ENCODE results near the gene CNDP1. TPM values are rescaled to one million over a fixed set of nuclear protein-coding genes. Genes with fewer than 3 reads are reported as not detected.

The CNDP1 gene
- total RNA-seq, 1 donor from 2014 or later, result 0.48 TPM

DNA sequence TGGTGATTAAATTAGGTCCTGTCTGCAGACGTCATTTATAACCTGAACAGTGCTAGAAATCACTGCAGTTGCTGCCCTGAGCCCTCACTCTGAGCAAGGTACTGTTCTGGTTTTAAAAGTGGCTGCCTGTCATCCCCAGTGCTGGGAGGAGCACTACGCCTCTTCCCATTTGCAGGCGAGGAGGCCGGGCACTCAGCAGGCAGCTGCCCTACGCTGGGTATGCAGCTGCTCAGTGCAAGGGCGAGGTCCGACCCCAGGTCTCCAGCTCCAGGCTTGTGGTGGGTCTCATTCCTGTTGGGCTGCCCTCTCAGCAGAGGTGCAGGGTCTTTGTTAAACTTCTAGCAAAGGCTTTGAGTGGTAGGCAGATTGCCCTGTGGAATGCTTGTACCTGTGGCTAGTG lies 22.5 kb upstream of the CNDP1 start:
- TF ChIP-seq, protein P1, sequence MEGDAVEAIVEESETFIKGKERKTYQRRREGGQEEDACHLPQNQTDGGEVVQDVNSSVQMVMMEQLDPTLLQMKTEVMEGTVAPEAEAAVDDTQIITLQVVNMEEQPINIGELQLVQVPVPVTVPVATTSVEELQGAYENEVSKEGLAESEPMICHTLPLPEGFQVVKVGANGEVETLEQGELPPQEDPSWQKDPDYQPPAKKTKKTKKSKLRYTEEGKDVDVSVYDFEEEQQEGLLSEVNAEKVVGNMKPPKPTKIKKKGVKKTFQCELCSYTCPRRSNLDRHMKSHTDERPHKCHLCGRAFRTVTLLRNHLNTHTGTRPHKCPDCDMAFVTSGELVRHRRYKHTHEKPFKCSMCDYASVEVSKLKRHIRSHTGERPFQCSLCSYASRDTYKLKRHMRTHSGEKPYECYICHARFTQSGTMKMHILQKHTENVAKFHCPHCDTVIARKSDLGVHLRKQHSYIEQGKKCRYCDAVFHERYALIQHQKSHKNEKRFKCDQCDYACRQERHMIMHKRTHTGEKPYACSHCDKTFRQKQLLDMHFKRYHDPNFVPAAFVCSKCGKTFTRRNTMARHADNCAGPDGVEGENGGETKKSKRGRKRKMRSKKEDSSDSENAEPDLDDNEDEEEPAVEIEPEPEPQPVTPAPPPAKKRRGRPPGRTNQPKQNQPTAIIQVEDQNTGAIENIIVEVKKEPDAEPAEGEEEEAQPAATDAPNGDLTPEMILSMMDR (conservative IDR thresholded peaks at IDR 0.05), result no peak
- Mint-ChIP-seq H3K27me3 (no peaks in the 10 kb centered on the region), H3K27ac (no peak overlapping the region), H3K4me3 (no peak overlapping the region), H3K4me1 (ENCODE audit: unreplicated experiment) (no peaks in the 10 kb centered on the region), H3K9me3 (no peaks in the 10 kb centered on the region), H3K36me3 (peaks cover 29% of the 10 kb centered on the region)
- peak; percentile 39 for DNase-seq (ENCODE audit: extremely low spot score, unreplicated experiment)

DNA sequence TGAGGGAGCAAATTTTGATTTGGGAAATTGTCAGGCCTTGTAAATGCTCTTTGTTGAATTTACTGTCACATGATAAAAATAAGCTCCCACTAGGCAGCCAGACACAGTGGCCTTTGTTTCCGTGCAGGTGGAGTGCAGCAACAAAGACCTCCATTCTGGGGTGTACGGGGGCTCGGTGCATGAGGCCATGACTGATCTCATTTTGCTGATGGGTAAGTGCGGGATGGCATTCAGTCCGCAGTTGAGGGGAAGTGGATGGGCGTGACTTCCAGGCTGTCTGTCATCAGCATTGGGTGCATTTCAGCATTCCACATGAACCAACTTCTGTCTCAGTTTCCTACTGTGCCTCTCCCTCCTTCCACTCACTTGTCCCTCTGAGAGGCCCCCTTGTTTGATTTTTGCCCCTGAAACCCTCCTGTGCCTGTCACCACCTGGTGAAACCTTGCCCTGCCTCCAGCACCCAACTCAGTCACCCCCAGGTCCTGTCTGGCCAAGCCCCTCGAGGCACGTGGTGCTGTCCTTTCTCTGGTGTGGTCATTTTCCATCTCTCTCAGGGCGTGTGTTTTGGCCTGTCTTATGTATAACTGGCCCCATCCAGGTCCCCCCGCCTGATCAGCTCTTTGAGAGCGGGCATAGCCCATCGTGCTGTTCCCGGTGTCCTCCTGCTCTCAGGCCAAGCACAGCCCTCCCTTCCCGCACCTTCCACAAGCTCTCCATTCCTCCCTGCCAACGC lies 21.8 kb upstream of the CNDP1 start:
- TF ChIP-seq, protein P1 (conservative IDR thresholded peaks at IDR 0.05), result no peak
- no peak overlapping the region for H3K27ac Mint-ChIP-seq
- H3K36me3 Mint-ChIP-seq, result peaks cover 26% of the 10 kb centered on the region
- peak; percentile 60 for DNase-seq (ENCODE audit: extremely low spot score, unreplicated experiment)
- H3K4me3 Mint-ChIP-seq, result no peak overlapping the region
- H3K27me3 Mint-ChIP-seq, result no peaks in the 10 kb centered on the region
- H3K9me3 Mint-ChIP-seq, result no peaks in the 10 kb centered on the region
- peaks cover 3% of the 10 kb centered on the region for H3K4me1 Mint-ChIP-seq (ENCODE audit: unreplicated experiment)

DNA sequence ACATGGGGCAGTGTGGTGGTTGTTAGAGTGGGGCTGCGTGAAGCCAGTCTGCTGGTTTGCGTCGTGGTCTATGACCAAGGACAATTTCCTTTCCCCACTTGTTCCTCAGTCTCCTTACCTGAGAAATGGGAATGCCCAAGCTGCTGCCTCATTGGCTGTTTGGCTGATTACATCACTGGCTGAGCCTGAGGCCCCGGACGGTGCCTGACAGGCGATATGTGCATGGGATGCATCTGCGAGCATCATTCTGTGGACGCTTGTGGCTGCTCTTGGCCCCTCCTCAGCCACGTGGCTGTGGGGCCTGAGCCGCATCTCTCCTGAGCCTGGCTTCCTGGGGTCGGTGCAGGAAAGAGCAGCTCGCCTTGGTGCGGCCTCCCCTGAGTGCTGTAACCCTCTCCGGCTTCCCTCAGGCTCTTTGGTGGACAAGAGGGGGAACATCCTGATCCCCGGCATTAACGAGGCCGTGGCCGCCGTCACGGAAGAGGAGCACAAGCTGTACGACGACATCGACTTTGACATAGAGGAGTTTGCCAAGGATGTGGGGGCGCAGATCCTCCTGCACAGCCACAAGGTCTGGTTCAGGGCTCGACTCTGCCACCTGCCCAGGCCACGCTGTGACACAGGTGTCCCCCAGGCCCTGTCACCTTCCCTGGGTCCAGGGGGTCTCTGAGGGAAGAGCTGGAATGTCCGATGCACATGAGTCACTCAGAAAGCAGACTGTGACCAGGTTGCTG lies 21.0 kb upstream of the CNDP1 start:
- no peaks in the 10 kb centered on the region for H3K27me3 Mint-ChIP-seq
- H3K9me3 Mint-ChIP-seq, result no peaks in the 10 kb centered on the region
- DNase-seq (ENCODE audit: extremely low spot score, unreplicated experiment), result peak; percentile 43
- H3K4me1 Mint-ChIP-seq (ENCODE audit: unreplicated experiment), result peaks cover 5% of the 10 kb centered on the region
- H3K27ac Mint-ChIP-seq, result no peak overlapping the region
- H3K36me3 Mint-ChIP-seq, result peaks cover 25% of the 10 kb centered on the region
- TF ChIP-seq, protein P1 (conservative IDR thresholded peaks at IDR 0.05), result no peak
- no peak overlapping the region for H3K4me3 Mint-ChIP-seq

DNA sequence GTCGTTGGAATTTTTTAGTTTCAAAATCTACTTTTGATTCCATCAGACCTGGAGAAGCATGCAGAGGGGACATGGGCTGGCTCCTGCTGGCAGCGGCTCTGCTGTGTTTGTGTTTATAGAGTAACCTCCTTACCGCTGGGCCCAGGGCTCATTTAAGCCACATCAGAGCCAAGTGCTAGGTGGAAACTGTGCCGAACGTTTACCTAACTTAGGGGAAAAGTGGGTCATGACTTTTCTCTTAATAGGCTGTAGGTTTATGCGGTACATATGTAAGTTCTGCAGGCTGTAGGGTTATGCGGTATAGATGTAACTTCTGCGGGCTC lies 20.5 kb upstream of the CNDP1 start:
- Mint-ChIP-seq H3K4me1 (ENCODE audit: unreplicated experiment) (peaks cover 5% of the 10 kb centered on the region), H3K4me3 (no peak overlapping the region), H3K36me3 (peaks cover 31% of the 10 kb centered on the region), H3K27me3 (no peaks in the 10 kb centered on the region), H3K27ac (no peak overlapping the region), H3K9me3 (no peaks in the 10 kb centered on the region)
- DNase-seq (ENCODE audit: extremely low spot score, unreplicated experiment), result no peak
- TF ChIP-seq, protein P1 (conservative IDR thresholded peaks at IDR 0.05), result no peak

DNA sequence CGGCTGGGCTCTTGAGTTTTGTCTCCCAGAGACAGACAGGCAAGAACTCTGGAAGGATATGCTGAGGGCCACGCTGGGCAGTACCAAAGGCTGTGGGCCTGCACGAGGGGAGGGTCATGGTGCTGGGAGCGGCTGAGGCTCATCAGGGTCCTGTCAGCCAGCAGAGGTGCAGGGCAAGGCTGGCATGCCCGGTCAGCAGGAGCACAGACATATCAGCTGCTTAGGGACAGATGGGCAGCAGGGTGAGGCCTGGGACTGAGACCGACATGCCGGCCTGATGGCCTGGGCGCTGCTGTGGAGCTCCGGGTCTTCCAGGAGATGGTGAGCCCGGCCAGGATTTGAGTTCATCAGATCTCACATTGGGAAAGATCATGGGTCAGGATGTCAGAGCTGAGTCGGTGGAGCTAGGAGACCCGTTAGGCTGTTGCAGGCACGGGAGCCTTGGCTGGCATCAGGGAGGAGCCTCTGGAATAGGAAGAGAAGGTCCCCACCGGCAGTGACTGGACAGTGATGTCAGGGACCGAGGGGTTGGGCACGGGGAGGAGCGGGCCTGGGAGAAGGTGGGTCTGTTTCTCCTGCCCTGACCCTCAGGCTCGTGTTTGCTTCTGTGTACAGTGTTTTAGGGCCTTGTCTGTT lies 19.3 kb upstream of the CNDP1 start:
- TF ChIP-seq, protein P1 (conservative IDR thresholded peaks at IDR 0.05), result no peak
- peaks cover 36% of the 10 kb centered on the region for H3K36me3 Mint-ChIP-seq
- H3K4me3 Mint-ChIP-seq, result no peak overlapping the region
- H3K27ac Mint-ChIP-seq, result no peak overlapping the region
- H3K4me1 Mint-ChIP-seq (ENCODE audit: unreplicated experiment), result peaks cover 5% of the 10 kb centered on the region
- H3K27me3 Mint-ChIP-seq, result no peaks in the 10 kb centered on the region
- no peak for DNase-seq (ENCODE audit: extremely low spot score, unreplicated experiment)
- H3K9me3 Mint-ChIP-seq, result no peaks in the 10 kb centered on the region

Data from type B pancreatic cell (in vitro differentiated cells).